IMR-90 (cell line): ENCODE results near the gene GPATCH8. TPM values are rescaled to one million over a fixed set of nuclear protein-coding genes. Genes with fewer than 3 reads are reported as not detected.
A peak's percentile ranks its signal among the peaks of the same experiment; 100 is the strongest.

Source experiments
- ATAC-seq: fragments of 200-7000 bp; cut with Tn5 transposase; 2 replicates; pipeline ENCODE4 v1.9.1; 2020; ENCODE audit warnings: low read depth, mild to moderate bottlenecking, moderate library complexity
- BruUV-seq: library from RNA; stranded (reverse); fragments of 400-500 nt; replicated peaks from 2 replicates; lab custom pipeline; 2021; lab: Mats Ljungman, UMichigan
- CTCF ChIA-PET: fragments of 300-600 bp; formaldehyde crosslinking; extraction: SDS; loops from one replicate; lab custom pipeline; 2021; ENCODE audit warnings: antibody characterized with exemption; lab: Yijun Ruan, JAX
- POLR2A ChIA-PET: fragments of 300-600 bp; sonication (Branson Sonifier 250); formaldehyde crosslinking; loops from one replicate; lab custom pipeline; 2022; ENCODE audit warnings: antibody characterized with exemption; ENCODE audit not compliant: unreplicated experiment; lab: Charles Lee
- DNase-seq: peaks from one replicate; pipeline ENCODE4 v3.0.0; 2013
- H2AFZ ChIP-seq: replicated peaks from 2 replicates; pipeline ENCODE3; 2013; ENCODE audit warnings: low read length, mild to moderate bottlenecking; ENCODE audit not compliant: poor library complexity
- H2AK5ac ChIP-seq: 2 replicates; pipeline ENCODE4 v1.6.1; 2013; ENCODE audit warnings: low read depth, low read length, inconsistent platforms
- H2AK9ac ChIP-seq: replicated peaks from 2 replicates; pipeline ENCODE3; 2013; ENCODE audit warnings: mild to moderate bottlenecking, low read depth, low read length, moderate library complexity; ENCODE audit not compliant: poor library complexity
- H2BK120ac ChIP-seq: 2 replicates; pipeline ENCODE4 v1.6.1; 2013; ENCODE audit warnings: low read depth, low read length, inconsistent platforms
- H2BK15ac ChIP-seq: 3 replicates; pipeline ENCODE4 v1.6.1; 2013; ENCODE audit warnings: low read depth, low read length, inconsistent platforms
- H2BK20ac ChIP-seq: 2 replicates; pipeline ENCODE4 v1.6.1; 2013; ENCODE audit warnings: low read depth, mild to moderate bottlenecking, inconsistent platforms, low read length, moderate library complexity
- H2BK5ac ChIP-seq: 2 replicates; pipeline ENCODE4 v1.6.1; 2013; ENCODE audit warnings: mild to moderate bottlenecking, low read depth, low read length, inconsistent platforms; ENCODE audit not compliant: poor library complexity, severe bottlenecking
- H3K14ac ChIP-seq: replicated peaks from 2 replicates; pipeline ENCODE4 v1.6.1; 2013; ENCODE audit warnings: low read depth, low read length, inconsistent platforms
- H3K18ac ChIP-seq: 2 replicates; pipeline ENCODE4 v1.6.1; 2013; ENCODE audit warnings: low read depth, low read length, control low read depth
- H3K23ac ChIP-seq: 2 replicates; pipeline ENCODE4 v1.6.1; 2013; ENCODE audit warnings: low read depth, low read length, inconsistent platforms
- H3K27ac ChIP-seq: 2 replicates; pipeline ENCODE4 v1.5.1; 2013; ENCODE audit warnings: mild to moderate bottlenecking, control low read depth, low read length; ENCODE audit not compliant: insufficient read depth
- H3K27me3 ChIP-seq: 2 replicates; pipeline ENCODE4 v1.6.1; 2013; ENCODE audit warnings: low read length; ENCODE audit not compliant: control insufficient read depth, insufficient read depth
- H3K36me3 ChIP-seq: 2 replicates; pipeline ENCODE4 v1.6.1; 2013; ENCODE audit warnings: low read length, mixed read lengths; ENCODE audit not compliant: control insufficient read depth, insufficient read depth
- H3K4ac ChIP-seq: 2 replicates; pipeline ENCODE4 v1.6.1; 2013; ENCODE audit warnings: low read depth, low read length, inconsistent platforms
- H3K4me1 ChIP-seq: 2 replicates; pipeline ENCODE4 v1.6.1; 2013; ENCODE audit warnings: low read length, mixed read lengths; ENCODE audit not compliant: control insufficient read depth, insufficient read depth
- H3K4me2 ChIP-seq: 2 replicates; pipeline ENCODE4 v1.6.1; 2013; ENCODE audit warnings: low read depth, mild to moderate bottlenecking, control low read depth, low read length, moderate library complexity
- H3K4me3 ChIP-seq: 2 replicates; pipeline ENCODE4 v1.5.1; 2013; ENCODE audit warnings: low read depth, mild to moderate bottlenecking, control low read depth, low read length, moderate library complexity; ENCODE audit not compliant: insufficient read depth
- H3K56ac ChIP-seq: 2 replicates; pipeline ENCODE4 v1.6.1; 2013; ENCODE audit warnings: low read length, inconsistent platforms; ENCODE audit not compliant: insufficient read depth; ENCODE audit errors: extremely low read depth
- H3K79me1 ChIP-seq, 2 experiments: 2 replicates each; pipeline ENCODE4 v1.6.1; 2013; ENCODE audit warnings: low read length in 2 of 2, inconsistent platforms in 1 of 2, low read depth in 1 of 2
- H3K9ac ChIP-seq: 2 replicates; pipeline ENCODE4 v1.6.1; 2013; ENCODE audit warnings: low read depth, low read length, control low read depth
- H3K9me1 ChIP-seq: 2 replicates; pipeline ENCODE4 v1.6.1; 2013; ENCODE audit warnings: low read length, inconsistent platforms; ENCODE audit not compliant: insufficient read depth
- H3K9me3 ChIP-seq: 2 replicates; pipeline ENCODE4 v1.6.1; 2013; ENCODE audit warnings: low read length; ENCODE audit not compliant: control insufficient read depth, insufficient read depth
- H4K20me1 ChIP-seq: 2 replicates; pipeline ENCODE4 v1.6.1; 2013; ENCODE audit warnings: low read length, inconsistent platforms; ENCODE audit not compliant: insufficient read depth
- H4K5ac ChIP-seq: 2 replicates; pipeline ENCODE4 v1.6.1; 2013; ENCODE audit warnings: mild to moderate bottlenecking, low read depth, low read length, control low read depth
- H4K8ac ChIP-seq, 2 experiments: 2 replicates each; pipeline ENCODE4 v1.6.1; 2013; ENCODE audit warnings: low read depth in 2 of 2, low read length in 2 of 2, control low read depth in 1 of 2, inconsistent platforms in 1 of 2
- H4K91ac ChIP-seq: 2 replicates; pipeline ENCODE4 v1.6.1; 2013; ENCODE audit warnings: low read depth, low read length, inconsistent platforms; ENCODE audit not compliant: insufficient read depth
- BHLHE40 ChIP-seq: fragments of 150-350 bp; IDR thresholded peaks from 2 replicates; pipeline ENCODE4 v1.6.1; 2016; ENCODE audit warnings: mild to moderate bottlenecking, low read depth, low read length
- CEBPB ChIP-seq: IDR thresholded peaks from 2 replicates; pipeline ENCODE4 v1.6.1; 2012; ENCODE audit warnings: low read depth, low read length, improper control_type of control experiment
- CHD1 ChIP-seq: IDR thresholded peaks from 2 replicates; pipeline ENCODE4 v1.6.1; 2012; ENCODE audit warnings: low read depth, low read length, improper control_type of control experiment
- FOS ChIP-seq: fragments of 150-350 bp; IDR thresholded peaks from 2 replicates; pipeline ENCODE4 v1.6.1; 2016; ENCODE audit warnings: low read depth, low read length
- MAFK ChIP-seq: IDR thresholded peaks from 2 replicates; pipeline ENCODE4 v1.6.1; 2012; ENCODE audit warnings: low read depth, low read length, improper control_type of control experiment
- MAZ ChIP-seq: IDR thresholded peaks from 2 replicates; pipeline ENCODE4 v1.6.1; 2012; ENCODE audit warnings: low read depth, mild to moderate bottlenecking, low read length, improper control_type of control experiment, moderate library complexity, borderline replicate concordance
- MXI1 ChIP-seq: IDR thresholded peaks from 2 replicates; pipeline ENCODE4 v1.6.1; 2012; ENCODE audit warnings: low read depth, mild to moderate bottlenecking, low read length, moderate library complexity, borderline replicate concordance
- NFE2L2 ChIP-seq: fragments of 150-350 bp; IDR thresholded peaks from 2 replicates; pipeline ENCODE4 v1.6.1; 2016; ENCODE audit warnings: low read depth, mild to moderate bottlenecking, low read length
- POLR2A ChIP-seq: IDR thresholded peaks from 2 replicates; pipeline ENCODE4 v1.6.1; 2012; ENCODE audit warnings: mild to moderate bottlenecking, low read depth, low read length
- RAD21 ChIP-seq: IDR thresholded peaks from 2 replicates; pipeline ENCODE4 v1.6.1; 2012; ENCODE audit warnings: low read length, improper control_type of control experiment
- RCOR1 ChIP-seq: IDR thresholded peaks from 2 replicates; pipeline ENCODE4 v1.6.1; 2012; ENCODE audit warnings: mild to moderate bottlenecking, low read length, improper control_type of control experiment; ENCODE audit not compliant: insufficient replicate concordance
- RFX5 ChIP-seq: IDR thresholded peaks from 2 replicates; pipeline ENCODE4 v1.8.0; 2012; ENCODE audit warnings: low read depth, mild to moderate bottlenecking, low read length, moderate library complexity
- SMC3 ChIP-seq: fragments of 150-350 bp; IDR thresholded peaks from 2 replicates; pipeline ENCODE4 v1.6.1; 2016; ENCODE audit warnings: low read depth, mild to moderate bottlenecking, antibody characterized with exemption, low read length, moderate library complexity
- USF2 ChIP-seq: fragments of 150-350 bp; IDR thresholded peaks from 2 replicates; pipeline ENCODE4 v1.6.1; 2017; ENCODE audit warnings: mild to moderate bottlenecking, antibody characterized with exemption, low read length, low read depth
- WGBS, 2 experiments: methylation state at CpG; one replicate each; pipeline versions ENCODE4 v1.1.5 to v1.1.7; 2013; ENCODE audit warnings: missing lambda C conversion rate in 2 of 2; ENCODE audit not compliant: insufficient read length in 1 of 2; ENCODE audit errors: extremely low coverage in 2 of 2; 5-methylcytosine and 5-hydroxymethylcytosine counted together
- dilution Hi-C: fragments of 300-500 bp; cut with HindIII; formaldehyde crosslinking; loops from one replicate; pipeline ENCODE4 v1.14.3; 2018; ENCODE audit warnings: low sequenced_read_pairs; ENCODE audit not compliant: unreplicated experiment
- in situ Hi-C: fragments of 300-500 bp; cut with MboI; formaldehyde crosslinking; loops from 3 replicates; pipeline ENCODE4 v1.14.3; 2019; ENCODE audit warnings: low sequenced_read_pairs, inconsistent platforms, mixed read lengths
- intact Hi-C: fragments of 100-400 bp; cut with micrococcal nuclease; formaldehyde crosslinking; loops from 2 replicates; pipeline ENCODE4 v1.10.0; 2022
- polyA plus RNA-seq, 3 experiments: library from polyadenylated mRNA; depleted of rRNA; stranded (reverse); fragments of >200 nt; gene quantifications; 2 replicates each; pipeline ENCODE4 v1.2.3, GENCODE V29; 2012; ENCODE audit warnings: low replicate concordance in 1 of 3
- total RNA-seq: library from RNA; depleted of rRNA; stranded (reverse); fragments of >200 nt; gene quantifications from 2 replicates; pipeline ENCODE4 v1.2.3, GENCODE V29; 2012
- TF ChIP-seq, protein P1 (sequence below): fragments of 150-350 bp; IDR thresholded peaks from 2 replicates; pipeline ENCODE4 v1.6.1; 2016; ENCODE audit warnings: low read depth, mild to moderate bottlenecking, low read length, moderate library complexity, borderline replicate concordance
- TF ChIP-seq, protein P2 (sequence below): conservative IDR thresholded peaks from 2 replicates; pipeline ENCODE4 v1.5.1; 2012; ENCODE audit warnings: mild to moderate bottlenecking, low read depth, low read length, improper control_type of control experiment

GPATCH8 gene
- total and polyA plus RNA-seq, 2 of the 4 experiments (the other 2 are of a cell fraction) = 8.8 to 13.2 TPM

GRCh38 chr17:44552361-44552760, 49.2 kb upstream of the GPATCH8 start:
- intact Hi-C loops (no loop called here), in situ Hi-C loops (no loop called here), dilution Hi-C loops (no loop called here)
- Histone ChIP-seq H3K4ac (peak overlapping the region; percentile 86), H2AFZ (peak overlapping the region; percentile 77), H2BK120ac (peak overlapping the region; percentile 93), H2AK9ac (peak overlapping the region; percentile 77), H3K4me3 (no peak overlapping the region), H3K9me3 (no peaks in the 10 kb centered on the region), H3K23ac (peak overlapping the region; percentile 58; the same call in 1 of the 2 replicates), H2AK5ac (peak overlapping the region; percentile 91), H3K56ac (no peak overlapping the region), H3K36me3 (no peaks in the 10 kb centered on the region), H4K8ac (peak overlapping the region; percentile 72 to 82), H4K20me1 (no peaks in the 10 kb centered on the region), H4K91ac (peak overlapping the region; percentile 80), H3K9ac (no peak overlapping the region), H3K27me3 (no peaks in the 10 kb centered on the region), H2BK5ac (peak overlapping the region; percentile 46), H3K14ac (peak overlapping the region; percentile 92), H3K27ac (no peak overlapping the region), H3K18ac (peak overlapping the region; percentile 65; the same call in 1 of the 2 replicates), H2BK20ac (peak overlapping the region; percentile 91), H3K4me2 (no peak overlapping the region), H4K5ac (0 out of 2 replicates have a peak overlapping the region, but pooled peaks have one; percentile 42), H3K9me1 (peaks cover 39% of the 10 kb centered on the region), H3K79me1 (peaks cover 4 to 29% of the 10 kb centered on the region in 2 experiments; a peak in 3 of 4 replicates), H3K4me1 (peaks cover 21% of the 10 kb centered on the region), H2BK15ac (peak overlapping the region; percentile 99; the same call in 2 of the 3 replicates)
- ChIA-PET CTCF (interaction anchor here (0.6 kb wide), 1 partner anchor 312 kb away, joined by 3 read pairs; no protein-coding TSS in a partner anchor), POLR2A (interaction anchor here (0.7 kb wide), 1 partner anchor 9 kb away, joined by 10 read pairs; no protein-coding TSS in a partner anchor)
- TF ChIP-seq RCOR1 = no peak
- TF ChIP-seq RAD21 = no peak
- no peak for TF ChIP-seq MAZ
- TF ChIP-seq USF2 = no peak
- no peak for TF ChIP-seq NFE2L2
- no peak for TF ChIP-seq RFX5
- no peak for TF ChIP-seq MAFK
- no peak for TF ChIP-seq CEBPB
- TF ChIP-seq SMC3 = no peak
- no peak for TF ChIP-seq BHLHE40
- TF ChIP-seq, protein P1, sequence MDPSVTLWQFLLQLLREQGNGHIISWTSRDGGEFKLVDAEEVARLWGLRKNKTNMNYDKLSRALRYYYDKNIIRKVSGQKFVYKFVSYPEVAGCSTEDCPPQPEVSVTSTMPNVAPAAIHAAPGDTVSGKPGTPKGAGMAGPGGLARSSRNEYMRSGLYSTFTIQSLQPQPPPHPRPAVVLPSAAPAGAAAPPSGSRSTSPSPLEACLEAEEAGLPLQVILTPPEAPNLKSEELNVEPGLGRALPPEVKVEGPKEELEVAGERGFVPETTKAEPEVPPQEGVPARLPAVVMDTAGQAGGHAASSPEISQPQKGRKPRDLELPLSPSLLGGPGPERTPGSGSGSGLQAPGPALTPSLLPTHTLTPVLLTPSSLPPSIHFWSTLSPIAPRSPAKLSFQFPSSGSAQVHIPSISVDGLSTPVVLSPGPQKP = no peak
- no peak for TF ChIP-seq FOS
- no peak for TF ChIP-seq MXI1
- TF ChIP-seq POLR2A = no peak
- TF ChIP-seq, protein P2, sequence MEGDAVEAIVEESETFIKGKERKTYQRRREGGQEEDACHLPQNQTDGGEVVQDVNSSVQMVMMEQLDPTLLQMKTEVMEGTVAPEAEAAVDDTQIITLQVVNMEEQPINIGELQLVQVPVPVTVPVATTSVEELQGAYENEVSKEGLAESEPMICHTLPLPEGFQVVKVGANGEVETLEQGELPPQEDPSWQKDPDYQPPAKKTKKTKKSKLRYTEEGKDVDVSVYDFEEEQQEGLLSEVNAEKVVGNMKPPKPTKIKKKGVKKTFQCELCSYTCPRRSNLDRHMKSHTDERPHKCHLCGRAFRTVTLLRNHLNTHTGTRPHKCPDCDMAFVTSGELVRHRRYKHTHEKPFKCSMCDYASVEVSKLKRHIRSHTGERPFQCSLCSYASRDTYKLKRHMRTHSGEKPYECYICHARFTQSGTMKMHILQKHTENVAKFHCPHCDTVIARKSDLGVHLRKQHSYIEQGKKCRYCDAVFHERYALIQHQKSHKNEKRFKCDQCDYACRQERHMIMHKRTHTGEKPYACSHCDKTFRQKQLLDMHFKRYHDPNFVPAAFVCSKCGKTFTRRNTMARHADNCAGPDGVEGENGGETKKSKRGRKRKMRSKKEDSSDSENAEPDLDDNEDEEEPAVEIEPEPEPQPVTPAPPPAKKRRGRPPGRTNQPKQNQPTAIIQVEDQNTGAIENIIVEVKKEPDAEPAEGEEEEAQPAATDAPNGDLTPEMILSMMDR = no peak
- TF ChIP-seq CHD1 = no peak
- DNase-seq = no peak
- no peak for ATAC-seq
- no TSS peak for BruUV-seq
- 50% methylated on average over 2 of the region's 9 CpGs; no CpG with 5 or more reads in 1 of the 2 experiments for WGBS, 2 experiments
